Pancreas (tissue), 10 donors: ENCODE measurements around the gene ELOVL5. TPM values are rescaled to one million over a fixed set of nuclear protein-coding genes. Genes with fewer than 3 reads are reported as not detected.

Experiments
- ATAC-seq, 4 donors: fragments of 200-7000 bp; cut with Tn5 transposase; one replicate each; pipeline versions ENCODE4 v1.8.0 to v1.9.1; 2020; ENCODE audit warnings: mild to moderate bottlenecking in 4 of 4, moderate library complexity in 4 of 4
- DNase-seq, 6 donors: peaks; one replicate each; pipeline ENCODE4 v3.0.0-alpha.2; 2020
- FAIRE-seq: peaks from 2 replicates; lab custom pipeline; 2012; peaks lifted over from hg19 to GRCh38; lab: Jason Lieb, UNC
- H3K27ac ChIP-seq, 4 donors: fragments of 200-600 bp; sonication (generic); 1 replicate in 3 of 4; 2 replicates in 1 of 4; pipeline versions ENCODE4 v1.5.0 to v1.8.0; 2020
- H3K27me3 ChIP-seq, 4 donors: fragments of 200-600 bp; one replicate each; pipeline ENCODE4 v1.8.0; 2021
- H3K36me3 ChIP-seq, 3 donors: fragments of 200-600 bp; sonication (generic) in 1 of 3; one replicate each; pipeline versions ENCODE4 v1.5.0 to v1.8.0; 2020 to 2021
- H3K4me1 ChIP-seq, 3 donors: fragments of 200-600 bp; one replicate each; pipeline ENCODE4 v1.8.0; 2021
- H3K4me3 ChIP-seq, 4 donors: fragments of 200-600 bp; sonication (generic) in 2 of 4; one replicate each; pipeline versions ENCODE4 v1.5.0 to v1.8.0; 2020 to 2021
- H3K9me3 ChIP-seq, 4 donors: fragments of 200-600 bp; one replicate each; pipeline ENCODE4 v1.8.0; 2021
- CTCF ChIP-seq, 4 donors: fragments of 200-600 bp; sonication (generic) in 3 of 4; IDR thresholded peaks; one replicate each; pipeline versions ENCODE4 v1.5.0 to v1.8.0; 2021; ENCODE audit warnings: antibody characterized with exemption in 4 of 4
- WGBS, 2 donors: extraction: QIAGEN DNeasy Blood & Tissue Kit; methylation state at CpG; one replicate each; pipeline ENCODE4 v1.1.7; 2013; 5-methylcytosine and 5-hydroxymethylcytosine counted together
- intact Hi-C, 3 donors: fragments of 100-400 bp; cut with DNase I; formaldehyde crosslinking; loops; one replicate each; pipeline versions ENCODE4 v1.11.1 to v1.14.2; 2022
- polyA plus RNA-seq, 2 donors: library from polyadenylated mRNA; stranded (reverse); fragments of 200-250 nt; gene quantifications; one replicate each; pipeline ENCODE4 v1.2.3, GENCODE V29; 2013
- total RNA-seq, 6 donors: library from RNA; stranded (reverse); fragmentation: NEBNext Ultra II Directional in 4 of 6; extraction: Animal tissue kit (Norgen Biotek cat#: 25700) in 4 of 6; gene quantifications; one replicate each; pipeline versions ENCODE4 v1.2.1 to v1.2.4, GENCODE V29; 2021 to 2023
- donor health status: healthy with polysubstance abuse.
- donor health status: DM: no; HTN: no; CAD: no; lungs with moderate emphysema.
- donor health status: DM: no; HTN: no; CAD: no.
- donor health status: control.
- donor health status: control.
- donor health status: Bipolar disorder and iron deficiency.
- donor health status: DM: yes; HTN: yes; CAD: no.
- donor health status: DM: no; HTN: no; CAD: no.
- donor health status: DM: no; HTN: no; CAD: no.
- donor health status: DM: yes; HTN: yes; CAD: no.

ELOVL5 gene
- total and polyA plus RNA-seq, 8 donors: 2.8 to 21.2 (median 11.2) TPM

GRCh38 chr6:53330137-53330536 is 18.6 kb downstream of the ELOVL5 start:
- intact Hi-C loops: no loop called here
- Histone ChIP-seq H3K36me3 (no peaks in the 10 kb centered on the region), H3K9me3 (no peaks in the 10 kb centered on the region), H3K4me1 (peaks cover 0 to 7% (median 0%) of the 10 kb centered on the region in 3 donors), H3K27ac (no peak overlapping the region), H3K27me3 (no peaks in the 10 kb centered on the region), H3K4me3 (no peak overlapping the region)
- no peak for DNase-seq
- no peak for TF ChIP-seq CTCF (IDR thresholded peaks at IDR 0.05)
- no peak for ATAC-seq
- 81 to 91% methylated on average over 1 of the region's 1 CpG for WGBS, 2 donors
- no peak for FAIRE-seq

GRCh38 chr6:53328375-53328774 is 20.4 kb downstream of the ELOVL5 start:
- ATAC-seq (no peak), FAIRE-seq (no peak), DNase-seq (no peak)
- Histone ChIP-seq H3K4me3 (no peak overlapping the region), H3K36me3 (no peaks in the 10 kb centered on the region), H3K4me1 (peaks cover 0 to 7% (median 0%) of the 10 kb centered on the region in 3 donors), H3K27me3 (no peaks in the 10 kb centered on the region), H3K27ac (no peak overlapping the region), H3K9me3 (no peaks in the 10 kb centered on the region)
- intact Hi-C loops: no loop called here
- no peak for TF ChIP-seq CTCF (IDR thresholded peaks at IDR 0.05)

- no peak for FAIRE-seq
- Histone ChIP-seq H3K4me1 (peaks cover 0 to 7% (median 0%) of the 10 kb centered on the region in 3 donors), H3K36me3 (no peaks in the 10 kb centered on the region), H3K27me3 (no peaks in the 10 kb centered on the region), H3K4me3 (no peak overlapping the region), H3K9me3 (no peaks in the 10 kb centered on the region), H3K27ac (no peak overlapping the region)
- no peak for DNase-seq
- TF ChIP-seq CTCF (IDR thresholded peaks at IDR 0.05): no peak
- ATAC-seq: peak in 1 of 4 donors; percentile 12
- intact Hi-C loops: no loop called here
These were observed 21.7 kb downstream of the ELOVL5 start for GRCh38 chr6:53327017-53327395.

- FAIRE-seq (no peak), ATAC-seq (peak; percentile 31 to 80 (median 70)), DNase-seq (peak in 1 of 6 donors; percentile 42)
- 62 to 63% methylated on average over 11 of the region's 11 CpGs for WGBS, 2 donors
- no peak for TF ChIP-seq CTCF (IDR thresholded peaks at IDR 0.05)
- no peak overlapping the region for H3K27ac ChIP-seq
- intact Hi-C loops: no loop called here
- H3K9me3 ChIP-seq: no peaks in the 10 kb centered on the region
- peaks cover 0 to 7% (median 0%) of the 10 kb centered on the region in 3 donors for H3K4me1 ChIP-seq
- no peak overlapping the region for H3K4me3 ChIP-seq
- H3K36me3 ChIP-seq: no peaks in the 10 kb centered on the region
- H3K27me3 ChIP-seq: no peaks in the 10 kb centered on the region
These were observed 22.3 kb downstream of the ELOVL5 start for GRCh38 chr6:53326372-53327016.

- Histone ChIP-seq H3K4me1 (peaks cover 0 to 7% (median 0%) of the 10 kb centered on the region in 3 donors), H3K4me3 (no peak overlapping the region), H3K36me3 (no peaks in the 10 kb centered on the region), H3K9me3 (no peaks in the 10 kb centered on the region), H3K27me3 (no peaks in the 10 kb centered on the region), H3K27ac (no peak overlapping the region)
- TF ChIP-seq CTCF (IDR thresholded peaks at IDR 0.05): no peak
- no peak for FAIRE-seq
- intact Hi-C loops: no loop called here
- WGBS, 2 donors: 75 to 76% methylated on average over 6 of the region's 6 CpGs
- no peak for DNase-seq
- no peak for ATAC-seq
These were observed 23.0 kb downstream of the ELOVL5 start for GRCh38 chr6:53325785-53326184.
